Keratinocyte (primary cell): ENCODE measurements around the gene KYNU. TPM values are rescaled to one million over a fixed set of nuclear protein-coding genes. Genes with fewer than 3 reads are reported as not detected.
"Not testable (repeated sequence)": the region's sequence is repeated elsewhere in the genome, so short reads cannot be mapped to it uniquely, and the experiment has no call there.

Source experiments
- DNase-seq: peaks from one replicate; pipeline ENCODE4 v3.0.0-alpha.2; 2011; ENCODE audit warnings: low read depth, missing footprints, low spot score
- FAIRE-seq: peaks from 2 replicates; lab custom pipeline; 2011; peaks lifted over from hg19 to GRCh38; lab: Jason Lieb, UNC
- H2AFZ ChIP-seq: 2 replicates; pipeline ENCODE4 v1.6.0; 2012; ENCODE audit warnings: low read length, control low read depth, inconsistent platforms; ENCODE audit not compliant: control insufficient read depth
- H3K27ac ChIP-seq: 2 replicates; pipeline ENCODE4 v1.5.1; 2011; ENCODE audit warnings: low read length; ENCODE audit not compliant: control insufficient read depth, insufficient read depth
- H3K27me3 ChIP-seq: 3 replicates; pipeline ENCODE4 v1.6.0; 2011; ENCODE audit warnings: low read length; ENCODE audit not compliant: control insufficient read depth, insufficient read depth; ENCODE audit errors: extremely low read depth
- H3K36me3 ChIP-seq, 2 experiments: 2 replicates in 1 of 2; 3 replicates in 1 of 2; pipeline ENCODE4 v1.5.1; 2011; ENCODE audit warnings: low read length in 2 of 2, mild to moderate bottlenecking in 1 of 2; ENCODE audit not compliant: control insufficient read depth in 2 of 2, insufficient read depth in 2 of 2; ENCODE audit errors: extremely low read depth in 1 of 2
- H3K4me1 ChIP-seq: 3 replicates; pipeline ENCODE4 v1.5.1; 2011; ENCODE audit warnings: low read length; ENCODE audit not compliant: control insufficient read depth, insufficient read depth; ENCODE audit errors: extremely low read depth
- H3K4me2 ChIP-seq: 3 replicates; pipeline ENCODE4 v1.6.0; 2011; ENCODE audit warnings: low read depth, low read length; ENCODE audit not compliant: control insufficient read depth, insufficient read depth; ENCODE audit errors: extremely low read depth
- H3K4me3 ChIP-seq, 3 experiments: fragments of 200-600 bp in 1 of 3; sonication (generic) in 1 of 3; 2 replicates in 2 of 3; 3 replicates in 1 of 3; pipeline ENCODE4 v1.5.1; 2011 to 2016; ENCODE audit warnings: low read length in 3 of 3, mild to moderate bottlenecking in 3 of 3, control low read depth in 2 of 3, inconsistent platforms in 1 of 3, low read depth in 1 of 3, mixed read lengths in 1 of 3, mixed run types in 1 of 3, moderate library complexity in 1 of 3; ENCODE audit not compliant: control insufficient read depth in 2 of 3, insufficient read depth in 2 of 3; ENCODE audit errors: extremely low read depth in 1 of 3
- H3K79me2 ChIP-seq: 2 replicates; pipeline ENCODE4 v1.6.0; 2012; ENCODE audit warnings: low read length; ENCODE audit not compliant: control insufficient read depth, insufficient read depth
- H3K9ac ChIP-seq: 3 replicates; pipeline ENCODE4 v1.6.0; 2011; ENCODE audit warnings: low read length; ENCODE audit not compliant: control insufficient read depth, insufficient read depth; ENCODE audit errors: extremely low read depth
- H3K9me1 ChIP-seq: 3 replicates; pipeline ENCODE4 v1.6.0; 2011; ENCODE audit warnings: low read length; ENCODE audit not compliant: control insufficient read depth, insufficient read depth; ENCODE audit errors: extremely low read depth
- H3K9me3 ChIP-seq: 2 replicates; pipeline ENCODE4 v1.5.1; 2012; ENCODE audit warnings: low read depth, low read length; ENCODE audit not compliant: control insufficient read depth
- H4K20me1 ChIP-seq: 3 replicates; pipeline ENCODE4 v1.6.0; 2011; ENCODE audit warnings: low read length; ENCODE audit not compliant: control insufficient read depth, insufficient read depth; ENCODE audit errors: extremely low read depth
- EZH2 ChIP-seq: IDR thresholded peaks from one replicate; pipeline ENCODE4 v1.6.1; 2012; ENCODE audit warnings: inconsistent platforms, mild to moderate bottlenecking, low read length, moderate library complexity
- dilution Hi-C: fragments of 300-500 bp; cut with MboI; formaldehyde crosslinking; loops from one replicate; pipeline ENCODE4 v1.7.0; 2020; ENCODE audit warnings: low sequenced_read_pairs; ENCODE audit not compliant: extremely low pct_ligation_motif_present
- polyA plus RNA-seq, 5 experiments: library from polyadenylated mRNA; depleted of rRNA in 3 of 5; stranded (reverse) in 3 of 5; stranded (forward) in 1 of 5; unstranded in 1 of 5; fragments of >200 nt; gene quantifications; 1 replicate in 1 of 5; 2 replicates in 3 of 5; 3 replicates in 1 of 5; pipeline versions ENCODE4 v1.2.1 to v1.2.3, GENCODE V29; 2011 to 2012; ENCODE audit warnings: missing spikeins in 2 of 5, low read depth in 1 of 5, low replicate concordance in 1 of 5
- TF ChIP-seq, protein P1 (sequence below), 3 experiments: IDR thresholded peaks in 1 of 3; conservative IDR thresholded peaks in 1 of 3; optimal IDR thresholded peaks in 1 of 3; 2 replicates in 2 of 3; 3 replicates in 1 of 3; pipeline versions ENCODE3 to v1.5.1; 2011; ENCODE audit warnings: low read length in 3 of 3, mild to moderate bottlenecking in 3 of 3, moderate library complexity in 2 of 3, control low read depth in 1 of 3, inconsistent platforms in 1 of 3; ENCODE audit not compliant: insufficient read depth in 2 of 3; ENCODE audit errors: extremely low read depth in 1 of 3

Gene KYNU
- polyA plus RNA-seq, 1 donor (not counting 4 experiments of a cell fraction or from before 2014, with no cell fraction given), result 3.9 TPM

DNA sequence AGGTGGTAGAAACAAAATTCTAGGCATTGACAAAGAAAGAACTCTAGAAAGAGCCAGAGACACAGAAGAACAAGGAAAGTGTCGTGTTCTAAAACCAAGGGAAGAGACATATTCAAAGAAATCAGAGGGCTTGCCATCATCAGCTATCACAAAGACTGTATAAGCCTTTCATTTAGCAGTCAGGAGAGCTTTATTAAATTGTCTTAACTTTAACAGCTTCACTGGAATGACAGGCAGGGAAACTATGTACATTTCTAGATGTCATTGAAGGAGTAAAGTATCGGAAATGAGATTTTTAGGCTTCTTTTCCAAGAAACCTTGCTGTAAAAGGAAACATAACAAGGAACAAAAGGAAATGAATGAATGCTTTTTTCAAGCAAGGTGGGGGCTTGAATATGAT is 15.8 kb downstream of the KYNU start:
- dilution Hi-C loops, result no loop called here
- no peaks in the 10 kb centered on the region for H4K20me1 ChIP-seq
- TF ChIP-seq, protein P1, sequence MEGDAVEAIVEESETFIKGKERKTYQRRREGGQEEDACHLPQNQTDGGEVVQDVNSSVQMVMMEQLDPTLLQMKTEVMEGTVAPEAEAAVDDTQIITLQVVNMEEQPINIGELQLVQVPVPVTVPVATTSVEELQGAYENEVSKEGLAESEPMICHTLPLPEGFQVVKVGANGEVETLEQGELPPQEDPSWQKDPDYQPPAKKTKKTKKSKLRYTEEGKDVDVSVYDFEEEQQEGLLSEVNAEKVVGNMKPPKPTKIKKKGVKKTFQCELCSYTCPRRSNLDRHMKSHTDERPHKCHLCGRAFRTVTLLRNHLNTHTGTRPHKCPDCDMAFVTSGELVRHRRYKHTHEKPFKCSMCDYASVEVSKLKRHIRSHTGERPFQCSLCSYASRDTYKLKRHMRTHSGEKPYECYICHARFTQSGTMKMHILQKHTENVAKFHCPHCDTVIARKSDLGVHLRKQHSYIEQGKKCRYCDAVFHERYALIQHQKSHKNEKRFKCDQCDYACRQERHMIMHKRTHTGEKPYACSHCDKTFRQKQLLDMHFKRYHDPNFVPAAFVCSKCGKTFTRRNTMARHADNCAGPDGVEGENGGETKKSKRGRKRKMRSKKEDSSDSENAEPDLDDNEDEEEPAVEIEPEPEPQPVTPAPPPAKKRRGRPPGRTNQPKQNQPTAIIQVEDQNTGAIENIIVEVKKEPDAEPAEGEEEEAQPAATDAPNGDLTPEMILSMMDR (optimal IDR thresholded peaks at IDR 0.05 in 1 of 3, IDR thresholded peaks at IDR 0.05 in 1 of 3, conservative IDR thresholded peaks at IDR 0.05 in 1 of 3; ENCODE audit: extremely low read depth in 1 of 3, insufficient read depth in 2 of 3, low read length in 3 of 3), result no peak
- no peak for TF ChIP-seq EZH2
- no peak overlapping the region for H3K27ac ChIP-seq
- H3K36me3 ChIP-seq, result no peaks in the 10 kb centered on the region
- no peak for DNase-seq
- H3K9me3 ChIP-seq, result no peaks in the 10 kb centered on the region
- no peak overlapping the region for H3K4me3 ChIP-seq
- no peak for FAIRE-seq
- no peaks in the 10 kb centered on the region for H3K9me1 ChIP-seq
- H3K27me3 ChIP-seq, result no peaks in the 10 kb centered on the region
- H3K79me2 ChIP-seq, result no peaks in the 10 kb centered on the region
- no peak overlapping the region for H3K9ac ChIP-seq
- H2AFZ ChIP-seq, result no peak overlapping the region
- no peak overlapping the region for H3K4me2 ChIP-seq
- no peaks in the 10 kb centered on the region for H3K4me1 ChIP-seq

DNA sequence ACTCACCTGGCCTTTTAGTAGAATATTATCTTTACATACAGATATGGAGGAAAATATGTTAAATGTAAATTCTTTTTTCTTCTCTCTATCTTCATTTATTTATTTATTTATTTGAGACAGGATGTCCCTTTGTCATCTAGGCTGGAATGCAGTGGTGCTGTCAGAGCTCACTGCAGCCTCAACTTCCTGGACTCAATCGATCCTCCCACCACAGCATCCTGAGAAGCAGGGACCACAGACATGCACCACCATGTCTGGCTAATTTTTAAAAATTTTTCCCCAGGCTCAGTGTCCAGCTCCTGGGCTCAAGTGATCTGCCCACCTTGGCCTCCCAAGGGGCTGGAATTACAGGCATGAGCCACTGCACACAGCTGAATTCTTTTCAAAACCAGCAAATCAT is 20.3 kb downstream of the KYNU start:
- no peak for FAIRE-seq

DNA sequence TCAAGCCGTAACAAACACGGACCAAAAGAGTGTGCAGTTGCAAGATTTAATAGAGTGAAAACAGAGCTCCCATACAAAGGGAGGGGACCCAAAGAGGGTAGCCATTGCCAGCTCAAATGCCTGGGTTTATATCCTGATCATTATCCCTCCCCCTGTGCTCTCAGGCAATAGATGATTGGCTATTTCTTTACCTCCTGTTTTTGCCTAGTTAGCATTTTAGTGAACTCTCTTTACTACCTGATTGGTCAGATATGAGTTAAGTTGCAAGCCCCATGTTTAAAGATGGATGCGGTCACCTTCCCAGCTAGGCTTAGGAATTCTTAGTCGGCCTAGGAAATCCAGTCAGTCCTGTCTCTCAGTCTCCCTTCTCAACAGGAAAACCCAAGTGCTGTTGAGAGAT is 22.9 kb downstream of the KYNU start:
- H3K9me3 ChIP-seq, H3K27me3 ChIP-seq, DNase-seq, FAIRE-seq, H3K9ac ChIP-seq, H2AFZ ChIP-seq, H3K27ac ChIP-seq, H3K36me3 ChIP-seq, H3K4me3 ChIP-seq, H4K20me1 ChIP-seq, H3K9me1 ChIP-seq, H3K79me2 ChIP-seq, dilution Hi-C loops, H3K4me2 ChIP-seq, H3K4me1 ChIP-seq: not testable (repeated sequence)

More for the DNA sequence above, 20.3 kb downstream of the KYNU start:
- no peak for TF ChIP-seq EZH2
- TF ChIP-seq, protein P1 (optimal IDR thresholded peaks at IDR 0.05 in 1 of 3, IDR thresholded peaks at IDR 0.05 in 1 of 3, conservative IDR thresholded peaks at IDR 0.05 in 1 of 3; ENCODE audit: extremely low read depth in 1 of 3, insufficient read depth in 2 of 3, low read length in 3 of 3), result no peak
- Histone ChIP-seq H3K79me2 (no peaks in the 10 kb centered on the region), H3K4me2 (no peak overlapping the region), H3K9me1 (no peaks in the 10 kb centered on the region), H3K9ac (no peak overlapping the region), H3K9me3 (no peaks in the 10 kb centered on the region), H3K4me3 (no peak overlapping the region), H3K4me1 (no peaks in the 10 kb centered on the region), H2AFZ (no peak overlapping the region), H3K27ac (no peak overlapping the region), H4K20me1 (no peaks in the 10 kb centered on the region), H3K36me3 (no peaks in the 10 kb centered on the region), H3K27me3 (no peaks in the 10 kb centered on the region)
- dilution Hi-C loops, result no loop called here
- DNase-seq, result no peak
